ENCODE measurements around the gene DHRS11.

DNA sequence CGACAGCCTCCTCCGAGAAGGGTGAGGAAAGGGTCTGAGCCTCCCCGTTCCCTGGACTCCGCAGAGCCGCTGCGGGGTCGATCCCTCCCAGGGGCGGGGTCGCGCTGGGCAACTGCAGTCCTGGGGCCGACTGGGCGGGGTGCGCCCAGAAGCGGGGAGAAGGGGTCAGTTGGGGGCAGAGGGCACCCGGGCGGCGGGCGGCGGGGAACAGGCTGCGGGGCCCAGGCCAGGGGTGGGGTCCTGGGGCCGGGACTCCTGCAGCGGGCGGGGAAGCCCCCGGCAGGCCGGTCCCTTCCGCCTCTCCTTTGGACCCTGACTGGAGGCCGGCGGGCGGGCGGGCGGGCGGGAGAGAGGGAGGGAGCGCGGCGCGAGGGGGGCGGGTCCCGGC, 46.6 kb upstream of the DHRS11 start:
- TF ChIP-seq EP300 (IDR thresholded peaks at IDR 0.05) (no peak), CTCF (IDR thresholded peaks at IDR 0.05) (no peak)
